GM19324 (cell line): ENCODE measurements around the gene SEMA6A.
A peak's percentile ranks its signal among the peaks of the same experiment; 100 is the strongest.

Source experiments
- ATAC-seq: cut with Tn5 transposase; IDR thresholded peaks from one replicate; pipeline ENCODE4 v1.9.1; 2021; ENCODE audit warnings: mild to moderate bottlenecking, moderate library complexity; ENCODE audit not compliant: unreplicated experiment, low FRiP score

SEMA6A gene

DNA sequence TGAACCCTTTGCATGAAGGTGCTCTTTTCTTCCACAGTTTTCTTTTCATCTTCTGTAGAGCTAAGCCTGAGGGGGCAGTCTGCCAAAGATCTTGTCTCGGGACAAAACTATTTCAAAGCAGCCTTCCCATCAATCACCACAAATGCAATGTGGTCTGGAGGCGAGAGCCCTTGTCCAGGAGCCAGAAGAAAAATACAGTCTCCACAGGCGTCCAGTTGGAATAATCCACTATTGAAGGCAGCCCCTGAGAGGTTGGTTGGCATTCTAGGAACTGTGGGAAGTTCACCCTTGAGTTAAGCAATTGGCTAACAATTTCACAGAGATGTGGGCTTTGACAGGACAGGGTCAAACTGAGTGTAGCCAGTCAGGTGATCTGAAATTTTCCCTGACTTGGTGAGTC lies 72.0 kb downstream of the SEMA6A start:
- ATAC-seq = no peak

DNA sequence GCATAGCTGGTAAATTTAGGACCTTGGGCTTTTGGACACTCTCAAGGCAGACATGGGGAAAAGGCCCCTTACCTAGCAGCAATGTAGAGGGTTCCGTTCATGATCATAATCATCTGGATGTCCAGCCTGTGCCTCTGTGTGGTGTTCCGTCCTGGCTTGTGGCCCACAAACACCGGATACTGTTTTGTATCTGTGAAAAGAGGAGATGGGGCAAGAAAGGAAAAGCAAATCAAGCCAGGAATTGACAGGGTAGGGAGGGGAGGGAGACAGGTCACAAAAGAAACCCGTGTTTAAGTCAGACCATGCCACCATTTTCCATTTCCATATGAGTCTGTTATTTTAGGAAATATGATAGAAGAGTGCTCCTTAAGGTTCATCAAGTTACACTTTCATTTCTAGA lies 72.5 kb downstream of the SEMA6A start:
- ATAC-seq = no peak

DNA sequence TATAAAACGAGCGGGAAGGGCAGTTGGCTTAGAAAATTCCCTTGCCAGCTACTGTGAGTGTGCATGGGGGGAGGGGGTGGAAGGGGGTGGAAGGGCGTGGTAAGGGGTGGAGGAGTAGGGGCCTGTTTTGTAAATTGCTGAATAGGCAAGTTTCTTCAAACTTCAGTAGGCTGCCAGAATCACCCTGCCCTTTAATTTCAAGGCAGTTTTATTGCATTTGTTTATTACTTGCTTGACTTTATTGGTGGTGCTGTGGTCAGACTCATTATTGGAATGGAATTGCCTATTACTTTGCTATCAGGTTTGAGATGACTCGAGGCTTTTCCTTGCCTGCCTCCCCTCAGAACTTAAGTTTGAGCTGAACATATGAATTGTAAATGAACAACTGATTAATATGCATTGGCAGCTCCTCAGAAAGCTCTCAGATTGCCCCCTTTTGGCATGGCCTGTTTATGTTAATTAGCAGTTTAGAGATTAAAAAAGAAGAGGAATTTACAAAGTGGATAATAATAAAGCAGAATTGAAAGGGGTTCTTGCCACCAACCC lies 76.0 kb downstream of the SEMA6A start:
- ATAC-seq = no peak

DNA sequence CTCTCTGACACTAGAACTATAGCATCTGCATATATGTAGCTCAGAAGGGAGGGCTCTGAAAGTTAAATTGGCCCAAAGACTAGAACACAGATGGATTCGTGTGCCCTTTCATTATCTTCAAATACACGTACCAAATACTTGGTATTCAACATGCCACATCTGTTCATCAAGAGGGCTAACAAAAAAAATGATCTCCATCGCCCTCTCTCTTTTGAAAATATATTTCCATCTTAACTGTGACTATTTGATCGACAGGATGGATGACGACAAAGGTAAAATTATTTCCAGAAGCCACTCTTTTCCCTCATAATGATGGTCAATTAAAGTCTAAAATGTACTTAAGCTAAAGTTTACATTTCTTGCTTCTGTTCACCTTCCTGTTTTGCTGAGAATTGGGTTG lies 77.0 kb downstream of the SEMA6A start:
- no peak for ATAC-seq

DNA sequence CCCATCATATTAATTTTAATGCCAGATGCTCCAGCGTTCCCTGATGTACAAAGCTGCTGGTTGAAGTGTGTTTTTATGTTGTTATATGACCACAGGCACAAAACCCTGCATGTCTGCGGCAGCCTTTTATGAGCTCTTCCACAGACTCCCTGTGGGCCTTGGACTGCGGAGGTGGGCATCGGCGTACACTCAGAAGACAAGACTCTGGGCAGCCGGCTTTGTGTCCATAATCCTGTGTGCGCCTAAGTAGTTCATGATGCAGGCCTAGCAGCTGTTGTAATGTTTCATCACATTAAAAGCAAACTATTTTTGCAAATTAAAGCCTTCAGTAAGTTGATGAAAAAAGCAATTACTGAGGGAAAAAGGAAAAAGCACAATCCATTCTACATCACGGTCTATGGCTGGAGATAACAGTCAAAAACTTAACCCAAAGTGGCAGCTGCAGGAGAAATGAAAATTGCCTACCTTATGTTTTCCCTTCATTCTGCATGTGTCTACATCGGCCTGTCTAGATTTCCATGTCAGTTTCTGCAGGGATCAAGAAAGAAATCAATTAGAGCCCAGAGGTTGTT lies 78.8 kb downstream of the SEMA6A start:
- no peak for ATAC-seq

DNA sequence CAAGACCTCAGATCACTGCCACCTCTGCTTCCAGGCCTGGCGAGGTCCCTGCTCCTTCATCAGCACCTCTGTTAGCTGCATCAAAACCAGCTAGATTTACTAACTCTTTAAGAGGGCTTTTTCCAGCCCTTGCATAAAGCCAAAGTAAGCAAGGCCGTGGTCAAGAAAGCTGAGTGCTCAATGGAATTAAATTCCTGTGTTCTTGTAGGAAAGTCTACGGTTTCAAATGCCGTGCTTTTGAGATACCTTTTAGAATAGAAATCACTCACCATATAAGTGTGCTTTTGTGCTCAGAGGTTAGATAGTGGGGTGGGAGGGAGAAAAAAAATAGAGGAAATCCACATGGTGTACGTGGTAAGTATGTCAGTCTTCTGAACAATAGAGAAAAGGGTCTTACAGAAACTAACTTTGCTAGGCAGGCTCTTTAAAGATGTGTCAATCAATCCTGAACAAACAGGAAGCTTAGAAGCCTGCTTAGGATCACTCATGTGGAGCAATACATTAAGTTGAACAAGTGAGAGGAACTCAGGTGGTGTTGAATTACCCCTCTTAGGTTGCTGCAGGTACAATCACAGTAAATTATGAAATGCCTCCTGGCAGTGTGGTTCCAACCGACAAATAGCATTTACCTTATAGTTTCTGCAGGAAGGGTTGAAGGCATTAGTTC lies 79.7 kb downstream of the SEMA6A start:
- ATAC-seq = no peak

DNA sequence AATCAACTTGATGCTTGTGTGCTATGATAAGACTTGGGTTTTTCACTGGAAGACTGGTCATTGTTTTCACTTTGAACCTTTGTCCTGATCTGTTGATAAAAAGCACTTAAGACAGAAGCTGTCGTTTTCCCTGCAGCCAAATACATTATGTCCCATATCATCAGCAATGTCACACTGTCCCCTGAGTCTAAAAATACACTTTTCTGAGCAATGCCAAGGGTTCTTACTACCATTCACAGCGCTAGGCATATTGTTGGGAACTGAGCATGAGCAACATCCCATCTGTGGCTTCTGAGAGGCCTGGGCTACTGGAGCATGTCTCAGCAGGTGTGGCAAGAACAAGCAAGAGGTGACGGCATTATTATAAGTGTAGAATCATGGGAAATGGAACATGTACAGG lies 81.8 kb downstream of the SEMA6A start:
- no peak for ATAC-seq

DNA sequence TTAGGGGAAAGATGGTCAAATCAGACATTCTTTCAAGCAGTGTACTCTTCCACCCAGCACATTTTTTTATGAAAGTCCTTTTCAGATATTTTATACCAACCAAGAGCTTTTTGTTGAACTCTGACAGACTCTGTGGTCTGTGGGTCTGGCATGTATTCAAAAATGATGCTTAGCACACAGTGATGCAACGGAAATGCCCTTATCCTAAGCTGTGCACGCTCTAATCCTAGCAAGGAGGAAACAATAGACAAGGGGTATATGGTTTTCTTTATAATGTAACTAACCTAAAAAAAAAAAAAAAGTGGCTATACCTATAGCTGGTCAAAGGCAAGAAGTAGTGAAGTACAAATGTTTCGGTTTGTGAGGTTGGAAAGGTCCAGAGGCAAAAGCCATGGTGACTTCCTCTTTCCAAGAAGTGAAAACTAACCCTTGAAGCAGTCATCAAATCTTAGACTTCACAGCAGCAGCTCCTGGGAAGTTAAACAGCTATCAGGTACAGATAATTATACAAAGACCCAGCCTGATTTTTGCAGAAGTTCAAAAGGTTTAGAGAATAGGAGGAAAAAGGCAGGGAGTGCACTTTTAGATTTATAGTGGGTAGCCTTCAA lies 82.5 kb downstream of the SEMA6A start:
- ATAC-seq = peak; percentile 56

DNA sequence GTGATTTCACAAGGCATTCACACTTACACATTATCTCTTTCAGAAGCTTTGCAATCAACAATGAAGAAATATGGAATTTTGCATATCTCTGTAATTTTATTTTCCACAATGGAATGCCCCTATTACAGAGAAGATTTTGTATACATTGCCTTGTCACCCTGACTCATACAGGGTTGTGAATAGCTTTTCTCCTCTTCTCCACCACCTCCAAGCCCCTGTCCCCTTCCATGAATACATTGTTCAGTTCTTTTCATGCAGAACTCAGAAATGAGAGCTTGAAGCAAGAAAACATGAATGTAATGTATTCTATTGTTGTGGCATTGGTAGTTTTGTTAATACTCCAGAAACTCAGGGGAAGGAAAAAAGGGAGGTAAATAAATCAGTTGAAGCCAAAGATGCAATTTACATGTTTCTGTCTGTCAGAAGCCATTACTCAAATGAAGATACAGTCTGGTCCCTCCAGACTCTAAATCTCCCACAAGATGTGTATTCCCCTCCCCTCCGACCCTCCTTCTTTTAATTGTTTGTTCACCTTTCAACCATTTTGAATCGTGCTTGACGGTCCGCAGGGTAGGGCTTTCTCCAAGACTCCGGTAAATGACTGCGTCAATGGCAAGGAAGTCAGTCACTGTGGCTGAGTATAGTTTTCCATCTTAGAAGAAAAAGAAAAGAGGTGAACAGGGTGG lies 86.1 kb downstream of the SEMA6A start:
- no peak for ATAC-seq

DNA sequence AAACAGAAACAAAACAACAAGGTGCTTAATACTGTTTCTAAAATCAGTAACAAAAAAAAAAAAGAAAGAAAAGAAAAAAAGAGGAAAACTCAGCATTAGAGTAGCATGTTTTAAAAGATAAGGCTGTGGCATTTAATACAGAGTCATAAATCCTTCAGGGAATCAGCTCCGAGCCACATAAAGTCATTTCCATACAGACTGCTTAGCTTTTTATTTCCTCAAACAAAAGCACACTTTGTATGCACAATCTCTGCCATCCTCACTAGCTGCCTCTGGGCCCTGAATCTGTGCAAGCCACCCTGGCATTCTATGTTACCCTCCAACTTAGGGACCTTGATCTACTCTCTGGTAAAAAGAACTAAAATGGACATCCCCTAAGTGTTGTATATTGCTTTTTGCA lies 87.6 kb downstream of the SEMA6A start:
- ATAC-seq = no peak

DNA sequence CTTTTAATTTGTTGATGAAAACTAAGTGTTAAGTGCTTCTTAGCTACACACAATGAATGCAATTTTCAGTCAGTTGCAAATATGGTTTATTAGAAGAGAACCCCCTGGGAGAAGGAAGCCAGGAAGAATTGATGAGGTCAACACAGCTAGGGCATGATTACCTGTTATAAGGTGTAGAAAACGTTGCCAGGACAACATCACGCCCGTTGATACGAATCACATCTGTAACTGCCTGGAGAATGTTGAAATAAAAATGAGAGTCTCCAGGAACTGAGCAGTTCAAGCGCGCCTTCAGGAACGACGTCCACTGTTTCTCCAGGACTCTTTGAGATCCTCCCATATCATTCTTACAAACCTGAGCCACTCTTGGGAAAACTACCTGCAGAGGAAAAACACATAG lies 88.0 kb downstream of the SEMA6A start:
- no peak for ATAC-seq

DNA sequence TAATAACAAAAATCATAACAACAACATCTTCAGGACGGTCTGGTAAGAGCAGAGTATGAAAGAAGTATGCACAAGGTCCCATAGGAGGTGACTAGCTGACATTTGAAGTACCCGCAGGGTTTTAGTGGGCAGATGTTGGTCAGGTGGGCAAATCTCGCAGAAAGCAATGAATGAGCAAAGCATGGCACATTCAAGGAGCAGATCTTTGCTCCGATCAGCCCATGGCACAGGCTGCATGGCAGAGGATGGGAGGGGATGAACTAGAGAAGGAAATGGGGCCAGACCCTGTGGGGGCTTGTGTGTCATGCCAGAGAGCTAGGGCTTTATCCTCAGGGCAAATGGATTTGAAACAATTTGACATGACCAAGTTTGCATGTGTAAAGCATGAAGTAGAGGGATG lies 90.0 kb downstream of the SEMA6A start:
- ATAC-seq = no peak

DNA sequence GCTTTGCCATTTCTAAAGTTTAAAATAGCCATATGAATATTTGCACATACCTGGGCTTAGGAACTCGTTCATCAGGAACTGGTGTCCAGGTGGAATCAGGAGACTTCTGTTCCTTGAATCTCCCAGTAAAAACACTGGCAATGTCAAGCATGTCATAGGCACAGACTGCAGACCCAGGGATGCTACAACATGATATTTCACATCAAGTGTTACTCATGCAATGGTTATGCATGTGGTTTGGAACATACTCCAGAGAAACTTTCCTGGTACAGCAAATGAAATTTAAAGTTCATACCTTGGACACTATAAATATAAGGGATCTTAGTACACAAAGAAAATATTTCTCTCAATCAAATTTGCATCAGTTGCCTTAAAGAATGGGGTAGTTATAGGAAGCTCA lies 92.2 kb downstream of the SEMA6A start:
- ATAC-seq = no peak

DNA sequence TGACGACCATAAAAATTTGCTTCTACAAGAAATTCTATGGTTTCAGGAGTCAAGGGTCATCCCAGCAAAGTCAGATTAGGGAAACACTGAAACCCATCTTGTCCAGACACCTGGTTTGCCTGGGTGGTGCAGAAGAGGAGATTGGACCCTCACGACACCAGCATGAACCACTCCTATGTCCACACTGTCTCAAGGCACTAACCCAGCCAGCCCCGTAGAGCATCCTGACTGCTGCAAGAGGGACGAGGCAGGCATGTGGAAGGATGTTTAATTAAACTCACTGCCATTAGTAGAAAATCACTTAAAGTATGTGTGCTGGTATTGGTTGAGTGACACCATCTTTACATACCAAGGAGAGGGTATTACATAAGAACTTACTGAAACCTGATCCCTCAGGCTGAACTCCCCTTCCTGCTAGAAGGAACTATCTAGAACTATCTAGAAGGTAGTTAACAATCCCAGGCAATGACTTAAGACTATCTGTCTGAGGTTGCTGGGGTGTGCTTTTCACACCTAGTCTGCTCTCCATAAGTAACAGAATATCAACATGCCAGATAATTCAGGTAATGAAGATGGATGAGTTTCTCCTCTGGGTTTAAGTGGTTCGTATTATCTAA lies 93.6 kb downstream of the SEMA6A start:
- ATAC-seq = no peak

DNA sequence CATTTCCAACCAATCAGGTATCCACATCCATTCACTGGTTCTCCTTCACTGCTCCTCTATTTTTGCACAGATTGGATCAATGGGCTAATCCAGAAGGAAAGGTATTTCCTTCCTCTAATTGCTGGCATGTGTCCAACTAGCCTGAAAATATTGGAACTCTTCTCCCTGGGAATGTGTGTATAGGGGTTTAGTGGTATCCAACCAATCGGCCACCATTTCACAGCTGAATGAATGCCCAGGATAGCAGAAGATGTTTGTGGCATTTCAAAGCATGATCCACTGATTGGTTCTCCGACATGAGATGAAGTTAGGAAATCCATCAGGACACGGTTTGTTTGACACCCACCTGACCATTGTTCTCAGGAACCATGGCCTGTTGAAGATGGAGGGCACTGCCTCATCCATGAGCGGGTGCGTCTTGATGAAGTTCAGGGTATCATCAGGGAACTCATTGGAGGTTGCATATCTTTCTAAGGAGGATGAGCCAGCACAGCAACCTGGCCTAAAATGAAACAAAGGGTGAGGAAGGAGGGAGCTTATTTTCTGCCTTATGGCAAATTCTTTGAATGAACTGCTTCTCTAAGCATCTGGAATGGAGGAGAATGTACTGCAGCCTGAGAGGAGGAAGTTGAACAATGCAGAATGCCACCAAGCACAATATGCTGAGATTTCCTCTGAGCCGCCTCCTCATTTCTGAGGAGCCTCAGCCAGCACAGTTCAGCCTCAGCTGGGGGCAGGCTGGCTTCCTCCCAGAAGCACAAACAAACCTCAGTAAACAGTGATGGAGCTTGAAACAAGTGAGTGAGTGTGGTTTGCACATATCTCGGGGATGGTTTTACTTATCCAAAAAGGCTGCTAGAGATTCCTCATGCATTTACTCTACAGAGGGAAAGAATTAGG lies 94.6 kb downstream of the SEMA6A start:
- ATAC-seq = no peak

DNA sequence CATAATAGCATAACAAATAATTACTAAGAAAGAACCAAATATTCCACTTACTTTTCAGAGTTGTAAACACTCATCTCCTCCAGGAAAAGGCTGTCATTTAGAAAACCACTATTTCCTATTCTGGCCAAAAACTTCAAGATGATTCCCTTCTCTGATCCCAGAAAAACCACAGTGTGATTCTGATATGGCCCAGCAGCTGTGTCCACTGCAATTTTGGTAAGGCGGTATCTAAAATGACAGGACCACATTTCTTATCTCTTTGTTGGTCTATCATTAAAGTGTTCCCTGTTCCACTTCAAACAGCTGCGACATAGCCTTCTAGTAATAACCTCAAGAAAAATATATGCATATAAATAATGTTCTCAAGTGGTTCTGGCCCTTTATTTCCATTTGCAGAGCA lies 96.1 kb downstream of the SEMA6A start:
- ATAC-seq = no peak

DNA sequence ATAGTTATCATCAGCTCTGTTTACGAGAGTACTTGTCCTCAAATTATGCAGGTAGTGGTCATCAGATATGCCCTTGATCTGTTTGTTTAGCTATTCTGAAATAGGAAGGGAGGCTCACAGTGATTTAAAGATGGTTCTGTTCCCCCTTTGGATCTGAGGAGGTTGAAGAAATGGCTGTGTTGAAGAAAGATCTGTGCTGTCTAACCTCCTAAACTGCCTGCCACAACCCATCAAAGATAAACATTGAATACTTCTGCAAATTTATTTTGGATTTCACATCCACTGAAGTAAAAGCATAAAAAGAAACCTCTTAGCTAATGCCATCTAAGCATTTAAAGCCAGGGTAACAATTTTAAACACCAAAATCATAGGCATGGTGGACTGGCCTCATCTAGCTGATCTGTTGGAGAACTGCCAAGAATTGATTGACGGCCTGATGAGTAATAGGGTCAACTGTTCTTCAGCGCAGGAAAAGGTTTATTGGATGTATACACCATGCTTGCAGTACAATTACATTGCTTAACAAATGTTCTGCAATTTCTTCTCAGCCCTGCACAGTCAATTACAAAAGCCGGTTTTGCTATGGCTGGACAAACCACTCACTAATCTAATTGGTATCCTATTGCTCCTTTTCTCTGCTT lies 97.6 kb downstream of the SEMA6A start:
- no peak for ATAC-seq

DNA sequence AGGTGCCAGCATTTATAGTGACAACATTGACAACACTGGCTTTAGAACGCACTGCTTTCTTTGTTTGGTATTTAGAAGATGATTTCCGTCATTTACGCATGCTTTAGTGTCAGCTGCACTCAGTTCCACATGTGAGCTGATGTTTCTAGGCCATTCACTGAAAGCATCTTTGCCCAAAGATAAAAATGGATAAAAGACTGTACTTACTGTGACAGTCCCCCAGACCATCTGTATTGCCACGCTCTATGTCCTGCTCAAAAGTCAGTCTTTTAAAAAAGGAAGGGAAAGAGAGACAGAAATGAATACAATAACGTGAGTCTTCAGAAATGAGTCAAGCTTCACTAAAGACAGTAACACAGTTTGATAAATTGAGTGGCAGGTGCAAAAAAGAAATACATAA lies 99.3 kb downstream of the SEMA6A start:
- no peak for ATAC-seq

DNA sequence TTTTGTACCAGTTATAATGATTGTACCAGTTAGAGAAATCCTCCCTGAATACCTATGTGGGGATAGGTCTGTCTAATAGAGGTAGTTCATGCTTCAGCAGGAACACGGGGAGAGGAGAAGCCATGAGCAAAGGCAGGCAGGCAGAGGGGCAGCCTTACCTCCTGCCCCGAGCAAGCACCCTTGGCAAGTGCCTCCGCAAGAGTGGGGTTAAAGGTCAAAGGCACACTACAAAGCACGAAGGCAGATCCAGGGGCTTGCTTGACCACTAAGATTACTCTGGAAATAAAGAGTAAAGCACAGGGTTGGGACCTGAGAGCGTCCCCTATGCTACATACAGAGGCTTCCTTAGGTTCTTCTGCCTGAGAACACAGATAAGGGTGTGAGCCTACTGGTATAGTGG lies 100.9 kb downstream of the SEMA6A start:
- ATAC-seq = no peak

DNA sequence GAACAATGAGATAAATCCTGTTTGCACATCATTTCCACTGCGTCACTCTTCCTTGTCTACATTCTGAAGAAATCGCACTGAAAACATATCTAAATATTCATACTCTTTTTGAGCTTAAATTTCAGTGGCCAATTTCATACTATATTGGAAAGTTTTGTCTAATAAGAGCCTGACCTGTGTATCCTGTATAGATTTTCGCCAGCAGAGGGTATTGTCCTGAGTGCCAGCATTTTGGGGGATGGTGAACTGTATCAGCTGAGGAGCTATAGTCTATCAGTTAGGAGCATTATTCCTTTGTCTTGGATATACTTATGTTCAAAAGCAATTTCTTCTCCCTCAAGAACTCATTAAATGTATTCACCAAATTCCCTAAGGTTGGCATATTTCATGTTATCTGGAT lies 102.3 kb downstream of the SEMA6A start:
- no peak for ATAC-seq
